T-helper 17 cell (primary cell): ENCODE results near the gene MIGA2. TPM values are rescaled to one million over a fixed set of nuclear protein-coding genes. Genes with fewer than 3 reads are reported as not detected.
A peak's percentile ranks its signal among the peaks of the same experiment; 100 is the strongest.

Experiments used
- ATAC-seq: fragments of 150-1000 bp; cut with Tn5 transposase; 2 replicates; pipeline ENCODE4 v1.10.0; 2021; ENCODE audit warnings: mild to moderate bottlenecking, moderate library complexity
- DNase-seq, 3 donors: peaks; one replicate each; pipeline versions ENCODE4 v3.0.0 to v3.0.0-alpha.2; 2020 to 2021
- H3K9me3 ChIP-seq: one replicate; pipeline ENCODE4 v1.7.0; 2013; ENCODE audit warnings: low read length, mild to moderate bottlenecking; ENCODE audit not compliant: control insufficient read depth, poor library complexity, severe bottlenecking
- H3K27ac Mint-ChIP-seq: one replicate; pipeline ENCODE4 v1.8.0; 2022; ENCODE audit warnings: mild to moderate bottlenecking, moderate library complexity, mixed read lengths
- H3K27me3 Mint-ChIP-seq: one replicate; pipeline ENCODE4 v1.8.0; 2022; ENCODE audit warnings: mixed read lengths
- H3K36me3 Mint-ChIP-seq: one replicate; pipeline ENCODE4 v1.8.0; 2022; ENCODE audit warnings: low read depth, mixed read lengths
- H3K4me1 Mint-ChIP-seq: one replicate; pipeline ENCODE4 v1.8.0; 2022; ENCODE audit warnings: mild to moderate bottlenecking, mixed read lengths
- H3K4me3 Mint-ChIP-seq: one replicate; pipeline ENCODE4 v1.8.0; 2022; ENCODE audit warnings: mild to moderate bottlenecking, moderate library complexity, mixed read lengths
- total RNA-seq, 4 donors: library from RNA in 2 of 4; stranded (reverse) in 2 of 4; gene quantifications; one replicate each; pipeline ENCODE4 v1.2.3 and lab custom pipeline; 2022 to 2026

Gene MIGA2
- total RNA-seq, 2 donors from 2014 or later = 64.2 to 81.4 TPM

- no peaks in the 10 kb centered on the region for H3K36me3 Mint-ChIP-seq
- ATAC-seq (no peak), DNase-seq (no peak)
- H3K4me1 Mint-ChIP-seq = peaks cover 2% of the 10 kb centered on the region
- no peaks in the 10 kb centered on the region for H3K9me3 ChIP-seq
- H3K27me3 Mint-ChIP-seq = no peaks in the 10 kb centered on the region
- H3K27ac Mint-ChIP-seq = no peak overlapping the region
- H3K4me3 Mint-ChIP-seq = no peak overlapping the region
These were observed 21.8 kb upstream of the MIGA2 start for GRCh38 chr9:129014608-129015007.

- no peaks in the 10 kb centered on the region for H3K9me3 ChIP-seq
- H3K27ac Mint-ChIP-seq = peak overlapping the region; percentile 74
- no peaks in the 10 kb centered on the region for H3K36me3 Mint-ChIP-seq
- H3K4me3 Mint-ChIP-seq = no peak overlapping the region
- H3K27me3 Mint-ChIP-seq = no peaks in the 10 kb centered on the region
- DNase-seq (no peak), ATAC-seq (no peak)
- H3K4me1 Mint-ChIP-seq = peaks cover 18% of the 10 kb centered on the region
These were observed 15.3 kb upstream of the MIGA2 start for GRCh38 chr9:129021091-129021490.

- no peaks in the 10 kb centered on the region for H3K9me3 ChIP-seq
- H3K27ac Mint-ChIP-seq = peak overlapping the region; percentile 8
- H3K4me1 Mint-ChIP-seq = peaks cover 22% of the 10 kb centered on the region
- ATAC-seq (no peak), DNase-seq (no peak)
- H3K36me3 Mint-ChIP-seq = no peaks in the 10 kb centered on the region
- peak overlapping the region; percentile 47 for H3K4me3 Mint-ChIP-seq
- no peaks in the 10 kb centered on the region for H3K27me3 Mint-ChIP-seq
These were observed 14.4 kb upstream of the MIGA2 start for GRCh38 chr9:129022037-129022436.

DNA sequence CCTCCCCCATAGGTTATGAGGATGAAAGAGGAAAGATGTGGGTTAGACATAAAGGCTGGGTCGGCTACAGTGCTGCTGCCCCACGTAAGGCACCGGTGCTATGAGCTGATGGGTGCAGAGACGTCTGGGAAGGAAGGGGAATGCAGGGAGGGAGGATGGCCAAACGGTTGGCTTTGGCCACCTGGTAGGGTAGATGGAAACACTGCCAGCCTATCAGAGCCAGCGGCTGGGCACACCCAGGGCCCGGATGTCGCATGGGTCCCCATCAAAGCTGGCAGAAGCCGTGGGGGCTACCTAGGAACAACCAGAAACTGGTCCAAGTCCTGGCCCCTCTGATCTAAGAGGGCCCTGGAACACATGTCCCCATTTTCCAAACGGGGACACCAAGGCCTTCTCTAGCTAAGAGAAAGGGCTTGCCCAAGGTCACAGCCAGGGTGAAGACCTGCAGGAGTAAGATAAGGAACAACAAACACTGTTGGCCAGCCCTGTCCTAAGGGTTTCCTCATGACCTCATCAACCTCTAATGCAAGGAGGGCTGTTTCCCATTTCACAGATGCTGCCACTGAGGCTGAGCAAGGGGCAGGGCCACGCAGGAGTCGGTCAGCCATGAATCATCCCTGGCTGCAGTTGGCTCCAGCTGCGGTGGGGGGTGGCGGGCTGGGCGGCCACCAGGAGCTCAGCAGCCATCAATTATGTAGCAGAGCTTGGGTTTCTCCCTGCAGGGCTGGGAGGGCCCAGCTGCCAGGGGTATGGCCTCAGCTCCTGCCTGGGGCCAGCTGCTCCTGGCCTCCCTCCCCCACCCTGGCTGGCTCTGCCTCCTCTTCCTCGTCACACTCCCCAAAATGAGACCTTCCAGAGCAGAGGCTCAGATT is 13.2 kb upstream of the MIGA2 start:
- ATAC-seq (no peak), DNase-seq (no peak)
- Mint-ChIP-seq H3K4me1 (peaks cover 26% of the 10 kb centered on the region), H3K27ac (peak overlapping the region; percentile 8), H3K4me3 (no peak overlapping the region), H3K27me3 (no peaks in the 10 kb centered on the region), H3K36me3 (no peaks in the 10 kb centered on the region)
- no peaks in the 10 kb centered on the region for H3K9me3 ChIP-seq

DNA sequence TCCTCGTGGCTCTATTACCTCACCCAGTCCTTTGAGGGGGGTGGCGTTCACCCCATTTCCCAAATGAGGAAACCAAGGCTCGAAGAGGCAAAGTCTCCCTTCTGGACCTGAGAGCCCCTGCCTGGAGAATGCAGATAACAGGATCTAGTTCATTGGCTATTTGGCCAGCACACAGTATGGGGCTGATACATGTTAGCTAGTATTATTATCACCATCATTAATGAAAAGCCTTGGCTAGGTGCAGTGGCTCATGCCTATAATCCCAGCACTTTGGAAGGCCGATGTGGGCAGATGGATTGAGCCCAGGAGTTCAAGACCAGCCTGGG is 12.6 kb upstream of the MIGA2 start:
- no peak overlapping the region for H3K27ac Mint-ChIP-seq
- peaks cover 26% of the 10 kb centered on the region for H3K4me1 Mint-ChIP-seq
- DNase-seq (no peak), ATAC-seq (no peak)
- no peaks in the 10 kb centered on the region for H3K9me3 ChIP-seq
- H3K27me3 Mint-ChIP-seq = no peaks in the 10 kb centered on the region
- no peaks in the 10 kb centered on the region for H3K36me3 Mint-ChIP-seq
- H3K4me3 Mint-ChIP-seq = no peak overlapping the region

GRCh38 chr9:129026442-129027223 is 9.8 kb upstream of the MIGA2 start:
- H3K4me1 Mint-ChIP-seq = peaks cover 23% of the 10 kb centered on the region
- ATAC-seq (no peak), DNase-seq (no peak)
- H3K27ac Mint-ChIP-seq = peak overlapping the region; percentile 27
- H3K4me3 Mint-ChIP-seq = peak overlapping the region; percentile 86
- no peaks in the 10 kb centered on the region for H3K9me3 ChIP-seq
- H3K36me3 Mint-ChIP-seq = no peaks in the 10 kb centered on the region
- no peaks in the 10 kb centered on the region for H3K27me3 Mint-ChIP-seq

DNA sequence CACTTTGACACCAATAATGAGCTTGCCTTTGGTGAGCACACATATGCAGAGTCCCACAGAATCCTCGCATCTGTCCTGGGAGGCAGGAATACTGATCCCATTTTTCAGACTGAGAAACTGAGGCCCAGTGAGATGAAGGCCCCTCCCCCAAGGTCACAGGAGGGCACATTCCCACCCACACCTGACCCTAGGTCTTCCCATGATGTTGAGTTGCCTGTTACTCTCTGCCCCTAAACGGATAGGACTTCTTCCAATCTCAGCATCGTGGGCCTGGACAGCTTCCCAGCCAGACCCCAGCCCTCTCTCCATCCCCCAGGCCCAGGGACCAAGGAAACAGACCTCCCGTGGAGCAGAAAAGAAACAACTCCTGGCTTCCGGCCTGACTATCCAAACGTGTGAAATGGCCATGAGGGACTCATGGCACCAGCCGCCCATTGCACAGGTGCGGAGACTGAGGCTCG is 9.2 kb upstream of the MIGA2 start:
- no peaks in the 10 kb centered on the region for H3K9me3 ChIP-seq
- no peaks in the 10 kb centered on the region for H3K27me3 Mint-ChIP-seq
- H3K27ac Mint-ChIP-seq = peak overlapping the region; percentile 27
- no peak for ATAC-seq
- H3K4me3 Mint-ChIP-seq = peak overlapping the region; percentile 86
- H3K36me3 Mint-ChIP-seq = no peaks in the 10 kb centered on the region
- no peak for DNase-seq
- H3K4me1 Mint-ChIP-seq = peaks cover 19% of the 10 kb centered on the region

- Mint-ChIP-seq H3K4me3 (peak overlapping the region; percentile 86), H3K27me3 (no peaks in the 10 kb centered on the region), H3K4me1 (peaks cover 16% of the 10 kb centered on the region), H3K36me3 (no peaks in the 10 kb centered on the region), H3K27ac (peak overlapping the region; percentile 27)
- ATAC-seq (peak; percentile 78), DNase-seq (peak in 1 of 3 donors; percentile 70)
- no peaks in the 10 kb centered on the region for H3K9me3 ChIP-seq
These were observed 8.7 kb upstream of the MIGA2 start for GRCh38 chr9:129027685-129028191.

- Mint-ChIP-seq H3K36me3 (no peaks in the 10 kb centered on the region), H3K27me3 (no peaks in the 10 kb centered on the region), H3K4me3 (peak within 1 kb of the TSS; percentile 86), H3K4me1 (peaks cover 13% of the 10 kb centered on the region), H3K27ac (peak within 1 kb of the TSS; percentile 32)
- H3K9me3 ChIP-seq = no peaks in the 10 kb centered on the region
- peak; percentile 85 for ATAC-seq
- peak; percentile 86 to 93 (median 91) for DNase-seq
These were observed 8.0 kb upstream of the MIGA2 start, which contains the start of gene SH3GLB2 for GRCh38 chr9:129028192-129028966. Gene SH3GLB2, minus strand, starts transcription at chr9:129028331. Its CDS starts 177 bp downstream, at chr9:129028154.

- H3K27ac Mint-ChIP-seq = no peak overlapping the region
- H3K4me1 Mint-ChIP-seq = peaks cover 14% of the 10 kb centered on the region
- no peaks in the 10 kb centered on the region for H3K27me3 Mint-ChIP-seq
- H3K36me3 Mint-ChIP-seq = no peaks in the 10 kb centered on the region
- no peak for DNase-seq
- ATAC-seq = no peak
- H3K4me3 Mint-ChIP-seq = peak overlapping the region; percentile 19
- no peaks in the 10 kb centered on the region for H3K9me3 ChIP-seq
These were observed 6.2 kb upstream of the MIGA2 start for GRCh38 chr9:129030191-129030590.

DNA sequence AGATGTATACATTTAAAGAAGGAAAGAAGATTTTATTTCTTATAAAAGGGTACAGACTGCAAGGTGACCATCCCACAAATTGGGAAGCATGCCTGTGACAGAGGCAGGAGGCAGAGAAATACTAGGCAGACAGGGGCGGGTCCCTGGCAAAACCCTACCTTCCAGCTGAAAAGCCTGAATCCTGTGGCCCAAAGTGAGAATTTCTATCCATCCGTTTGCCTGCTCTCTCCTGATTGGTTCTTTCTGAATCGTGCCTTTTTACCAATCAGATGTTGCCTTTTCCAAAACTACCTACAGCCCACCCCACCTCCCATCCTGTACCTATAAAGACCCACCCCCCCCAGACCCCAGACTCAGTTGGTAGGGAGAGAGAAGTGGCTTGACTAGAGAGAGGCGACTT is 4.9 kb upstream of the MIGA2 start:
- Mint-ChIP-seq H3K27ac (no peak overlapping the region), H3K4me3 (no peak overlapping the region), H3K36me3 (no peaks in the 10 kb centered on the region), H3K4me1 (peaks cover 16% of the 10 kb centered on the region), H3K27me3 (no peaks in the 10 kb centered on the region)
- no peaks in the 10 kb centered on the region for H3K9me3 ChIP-seq
- ATAC-seq = no peak
- DNase-seq = no peak

- no peak overlapping the region for H3K4me3 Mint-ChIP-seq
- ATAC-seq (no peak), DNase-seq (no peak)
- no peaks in the 10 kb centered on the region for H3K36me3 Mint-ChIP-seq
- H3K27me3 Mint-ChIP-seq = no peaks in the 10 kb centered on the region
- H3K27ac Mint-ChIP-seq = no peak overlapping the region
- H3K4me1 Mint-ChIP-seq = peaks cover 20% of the 10 kb centered on the region
- H3K9me3 ChIP-seq = no peaks in the 10 kb centered on the region
These were observed 3.8 kb upstream of the MIGA2 start for GRCh38 chr9:129032541-129033159.
